Mucosa of rectum (tissue), 2 donors: ENCODE results near the gene HIVEP2.

Source experiments
- H3K27ac ChIP-seq, 2 donors: one replicate each; pipeline ENCODE4 v1.7.0; 2013; ENCODE audit warnings: inconsistent platforms in 2 of 2, low read depth in 2 of 2, low read length in 2 of 2
- H3K27me3 ChIP-seq, 2 donors: one replicate each; pipeline ENCODE4 v1.7.0; 2013; ENCODE audit warnings: low read length in 2 of 2; ENCODE audit not compliant: control insufficient read depth in 2 of 2, insufficient read depth in 2 of 2
- H3K36me3 ChIP-seq, 2 donors: one replicate each; pipeline ENCODE4 v1.7.0; 2013; ENCODE audit warnings: low read length in 2 of 2; ENCODE audit not compliant: control insufficient read depth in 2 of 2, insufficient read depth in 2 of 2
- H3K4me1 ChIP-seq, 2 donors: one replicate each; pipeline ENCODE4 v1.7.0; 2013; ENCODE audit warnings: low read length in 2 of 2, mild to moderate bottlenecking in 1 of 2; ENCODE audit not compliant: control insufficient read depth in 2 of 2, insufficient read depth in 2 of 2
- H3K4me3 ChIP-seq, 2 donors: one replicate each; pipeline ENCODE4 v1.7.0; 2013; ENCODE audit warnings: low read length in 2 of 2
- H3K9ac ChIP-seq, 2 donors: one replicate each; pipeline ENCODE4 v1.7.0; 2013; ENCODE audit warnings: low read length in 2 of 2, low read depth in 1 of 2, mild to moderate bottlenecking in 1 of 2
- H3K9me3 ChIP-seq, 2 donors: one replicate each; pipeline ENCODE4 v1.7.0; 2013; ENCODE audit warnings: low read length in 2 of 2; ENCODE audit not compliant: control insufficient read depth in 2 of 2
- donor health status: healthy.
- donor health status: Normal muscosa, but diverticular disease.

The HIVEP2 gene

GRCh38 chr6:142705054-142705453, 239.9 kb downstream of the HIVEP2 start:
- Histone ChIP-seq H3K27ac (no peak overlapping the region), H3K36me3 (no peaks in the 10 kb centered on the region), H3K9me3 (no peaks in the 10 kb centered on the region), H3K27me3 (no peaks in the 10 kb centered on the region), H3K4me1 (no peaks in the 10 kb centered on the region), H3K9ac (no peak overlapping the region), H3K4me3 (no peak overlapping the region)

- no peak overlapping the region for H3K9ac ChIP-seq
- no peaks in the 10 kb centered on the region for H3K9me3 ChIP-seq
- H3K36me3 ChIP-seq: no peaks in the 10 kb centered on the region
- no peaks in the 10 kb centered on the region for H3K4me1 ChIP-seq
- no peaks in the 10 kb centered on the region for H3K27me3 ChIP-seq
- H3K4me3 ChIP-seq: no peak overlapping the region
- no peak overlapping the region for H3K27ac ChIP-seq
Observed at GRCh38 chr6:142702501-142703460, 242.2 kb downstream of the HIVEP2 start.
